Mesenchymal stem cell (in vitro differentiated cells and primary cell): ENCODE data around the gene PDPR.
"Not testable (repeated sequence)": the region's sequence is repeated elsewhere in the genome, so short reads cannot be mapped to it uniquely, and the experiment has no call there.

ENCODE experiments used
- DNase-seq: peaks from one replicate; pipeline ENCODE4 v3.0.0-alpha.2; 2013
- H2AFZ ChIP-seq: one replicate; pipeline ENCODE4 v1.6.1; 2013; ENCODE audit warnings: low read depth, mild to moderate bottlenecking, control low read depth, inconsistent platforms, low read length, moderate library complexity
- H2AK5ac ChIP-seq: 2 replicates; pipeline ENCODE4 v1.6.1; 2013; ENCODE audit warnings: low read length, moderate library complexity, mild to moderate bottlenecking, inconsistent platforms; ENCODE audit not compliant: severe bottlenecking
- H2BK120ac ChIP-seq: one replicate; pipeline ENCODE4 v1.6.1; 2013; ENCODE audit warnings: low read depth, mild to moderate bottlenecking, inconsistent platforms, low read length, moderate library complexity
- H2BK12ac ChIP-seq, 2 experiments: one replicate each; pipeline ENCODE4 v1.6.1; 2013; ENCODE audit warnings: inconsistent platforms in 2 of 2, low read length in 2 of 2, mild to moderate bottlenecking in 2 of 2, moderate library complexity in 2 of 2, control low read depth in 1 of 2
- H2BK15ac ChIP-seq: one replicate; pipeline ENCODE4 v1.6.1; 2013; ENCODE audit warnings: mild to moderate bottlenecking, low read depth, inconsistent platforms; ENCODE audit not compliant: poor library complexity, severe bottlenecking
- H2BK5ac ChIP-seq: 2 replicates; pipeline ENCODE4 v1.6.1; 2013; ENCODE audit warnings: low read depth, mild to moderate bottlenecking, low read length, control low read depth, inconsistent platforms; ENCODE audit not compliant: poor library complexity, severe bottlenecking
- H3K14ac ChIP-seq, 2 experiments: one replicate each; pipeline ENCODE4 v1.6.1; 2013; ENCODE audit warnings: inconsistent platforms in 2 of 2, low read length in 2 of 2, control low read depth in 1 of 2, mild to moderate bottlenecking in 1 of 2, moderate library complexity in 1 of 2
- H3K18ac ChIP-seq, 2 experiments: one replicate each; pipeline ENCODE4 v1.6.1; 2013; ENCODE audit warnings: inconsistent platforms in 2 of 2, low read length in 2 of 2, control low read depth in 1 of 2, low read depth in 1 of 2, mild to moderate bottlenecking in 1 of 2
- H3K23ac ChIP-seq, 2 experiments: one replicate each; pipeline ENCODE4 v1.6.1; 2013; ENCODE audit warnings: inconsistent platforms in 2 of 2, low read length in 2 of 2, mild to moderate bottlenecking in 2 of 2, moderate library complexity in 2 of 2, control low read depth in 1 of 2
- H3K27ac ChIP-seq: 2 replicates; pipeline ENCODE4 v1.5.1; 2013; ENCODE audit warnings: mild to moderate bottlenecking, moderate library complexity, low read length, control low read depth, inconsistent platforms; ENCODE audit not compliant: poor library complexity, severe bottlenecking
- H3K27me3 ChIP-seq, 2 experiments: 2 replicates each; pipeline versions ENCODE4 v1.6.1 to v1.7.0; 2013; ENCODE audit warnings: low read length in 2 of 2, mild to moderate bottlenecking in 2 of 2, moderate library complexity in 2 of 2, control low read depth in 1 of 2, inconsistent platforms in 1 of 2; ENCODE audit not compliant: control insufficient read depth in 1 of 2, insufficient read depth in 1 of 2
- H3K36me3 ChIP-seq, 2 experiments: 2 replicates each; pipeline versions ENCODE4 v1.6.1 to v1.7.0; 2013; ENCODE audit warnings: low read length in 2 of 2, control low read depth in 1 of 2, inconsistent platforms in 1 of 2, low read depth in 1 of 2, mild to moderate bottlenecking in 1 of 2; ENCODE audit not compliant: insufficient read depth in 2 of 2, control insufficient read depth in 1 of 2
- H3K4ac ChIP-seq, 2 experiments: one replicate each; pipeline ENCODE4 v1.6.1; 2013; ENCODE audit warnings: inconsistent platforms in 2 of 2, low read length in 2 of 2, mild to moderate bottlenecking in 2 of 2, moderate library complexity in 2 of 2, control low read depth in 1 of 2, low read depth in 1 of 2
- H3K4me1 ChIP-seq: 2 replicates; pipeline ENCODE4 v1.6.1; 2013; ENCODE audit warnings: low read depth, low read length, control low read depth; ENCODE audit not compliant: control insufficient read depth, insufficient read depth
- H3K4me2 ChIP-seq: 2 replicates; pipeline ENCODE4 v1.6.1; 2013; ENCODE audit warnings: low read length, mild to moderate bottlenecking, inconsistent platforms; ENCODE audit not compliant: poor library complexity, severe bottlenecking
- H3K4me3 ChIP-seq, 2 experiments: 2 replicates each; pipeline versions ENCODE4 v1.5.1 to v1.7.0; 2013; ENCODE audit warnings: low read length in 2 of 2, mild to moderate bottlenecking in 2 of 2, control low read depth in 1 of 2, low read depth in 1 of 2; ENCODE audit not compliant: insufficient read depth in 1 of 2
- H3K79me1 ChIP-seq: replicated peaks from 2 replicates; pipeline ENCODE4 v1.6.1; 2013; ENCODE audit warnings: mild to moderate bottlenecking, control low read depth, low read length, inconsistent platforms; ENCODE audit not compliant: poor library complexity, severe bottlenecking
- H3K9ac ChIP-seq: 2 replicates; pipeline ENCODE4 v1.7.0; 2013; ENCODE audit warnings: mild to moderate bottlenecking, low read length, moderate library complexity
- H3K9me3 ChIP-seq: 2 replicates; pipeline ENCODE4 v1.7.0; 2013; ENCODE audit warnings: mild to moderate bottlenecking, low read length; ENCODE audit not compliant: control insufficient read depth
- H4K8ac ChIP-seq: one replicate; pipeline ENCODE4 v1.6.1; 2013; ENCODE audit warnings: inconsistent platforms, mild to moderate bottlenecking, low read length, moderate library complexity
- H4K91ac ChIP-seq: one replicate; pipeline ENCODE4 v1.6.1; 2013; ENCODE audit warnings: mild to moderate bottlenecking, low read length, inconsistent platforms
- WGBS: methylation state at CpG from one replicate; pipeline ENCODE4 v1.1.7; 2013; ENCODE audit warnings: mixed read lengths; 5-methylcytosine and 5-hydroxymethylcytosine counted together

Gene PDPR

GRCh38 chr16:70083931-70084330 is 30.2 kb upstream of the PDPR start:
- H3K4ac ChIP-seq, H2BK15ac ChIP-seq, H3K27ac ChIP-seq, H3K9me3 ChIP-seq, H3K9ac ChIP-seq, H3K36me3 ChIP-seq, H3K27me3 ChIP-seq, H4K8ac ChIP-seq, H3K4me3 ChIP-seq, H2AK5ac ChIP-seq, H3K79me1 ChIP-seq, H2BK12ac ChIP-seq, H2BK120ac ChIP-seq, H3K14ac ChIP-seq, H2AFZ ChIP-seq, DNase-seq, H4K91ac ChIP-seq, H3K23ac ChIP-seq, H2BK5ac ChIP-seq, H3K4me2 ChIP-seq, H3K4me1 ChIP-seq, H3K18ac ChIP-seq: not testable (repeated sequence)
- WGBS: no CpG with 5 or more reads among the region's 4 CpGs

- H3K4me2 ChIP-seq, H3K27ac ChIP-seq, H3K4me3 ChIP-seq, H3K9ac ChIP-seq, H3K79me1 ChIP-seq, DNase-seq, H3K4ac ChIP-seq, H3K23ac ChIP-seq, H3K36me3 ChIP-seq, H3K27me3 ChIP-seq, H2AK5ac ChIP-seq, H2BK5ac ChIP-seq, H2AFZ ChIP-seq, H2BK120ac ChIP-seq, H4K91ac ChIP-seq, H2BK12ac ChIP-seq, H2BK15ac ChIP-seq, H3K4me1 ChIP-seq, H3K14ac ChIP-seq, H3K9me3 ChIP-seq, H3K18ac ChIP-seq, H4K8ac ChIP-seq: not testable (repeated sequence)
- no CpG with 5 or more reads among the region's 2 CpGs for WGBS
Observed at GRCh38 chr16:70088160-70088559, 26.0 kb upstream of the PDPR start.

DNA sequence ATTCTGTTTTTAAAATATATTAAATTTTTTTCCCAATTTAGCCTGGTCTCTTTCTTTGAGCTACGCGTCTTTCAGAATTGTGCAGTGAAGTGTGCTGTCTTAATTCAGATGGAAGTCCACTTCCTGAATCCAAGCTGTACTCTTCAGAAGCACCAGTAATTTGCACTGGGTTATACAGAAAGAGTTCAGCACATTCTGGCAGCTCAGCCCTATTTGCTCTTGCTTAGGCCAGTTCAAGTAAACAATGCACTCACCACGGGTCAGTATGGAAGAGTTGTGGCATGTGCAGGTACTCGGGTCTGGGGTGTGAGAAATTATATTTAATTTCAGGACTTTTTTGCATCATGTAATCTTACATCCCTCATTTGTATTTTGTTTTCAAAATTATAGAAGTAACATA is 25.3 kb upstream of the PDPR start:
- not testable (repeated sequence) for H2BK12ac ChIP-seq, H3K4me3 ChIP-seq, H2AK5ac ChIP-seq, H3K4me1 ChIP-seq, H3K79me1 ChIP-seq, H4K91ac ChIP-seq, H3K4me2 ChIP-seq, H2BK15ac ChIP-seq, H3K18ac ChIP-seq, H3K27me3 ChIP-seq, DNase-seq, H3K36me3 ChIP-seq, H2BK5ac ChIP-seq, H3K9me3 ChIP-seq, H2AFZ ChIP-seq, H4K8ac ChIP-seq, H3K14ac ChIP-seq, H3K27ac ChIP-seq, H3K23ac ChIP-seq, H3K9ac ChIP-seq, H3K4ac ChIP-seq, H2BK120ac ChIP-seq
- no CpG with 5 or more reads among the region's 4 CpGs for WGBS

GRCh38 chr16:70089289-70089688 is 24.8 kb upstream of the PDPR start:
- WGBS: 61% methylated on average over 2 of the region's 6 CpGs
- not testable (repeated sequence) for DNase-seq

More at GRCh38 chr16:70089289-70089688, 24.8 kb upstream of the PDPR start:
- not testable (repeated sequence) for H3K79me1 ChIP-seq, H3K27ac ChIP-seq, H3K27me3 ChIP-seq, H2AFZ ChIP-seq, H3K9ac ChIP-seq, H3K36me3 ChIP-seq, H3K18ac ChIP-seq, H3K14ac ChIP-seq, H2BK15ac ChIP-seq, H2BK12ac ChIP-seq, H3K4me1 ChIP-seq, H4K8ac ChIP-seq, H4K91ac ChIP-seq, H3K4me3 ChIP-seq, H3K4ac ChIP-seq, H2BK120ac ChIP-seq, H2BK5ac ChIP-seq, H2AK5ac ChIP-seq, H3K9me3 ChIP-seq, H3K23ac ChIP-seq, H3K4me2 ChIP-seq
